HepG2 (cell line): ENCODE measurements around the gene ATP4A. TPM values are rescaled to one million over a fixed set of nuclear protein-coding genes. Genes with fewer than 3 reads are reported as not detected.

ENCODE experiments used
- ATAC-seq: fragments of 200-7000 bp; cut with Tn5 transposase; 3 replicates; pipeline ENCODE4 v1.9.1; 2020; ENCODE audit warnings: mild to moderate bottlenecking, moderate library complexity
- BruUV-seq: library from RNA; stranded (reverse); fragments of 400-500 nt; replicated peaks from 2 replicates; lab custom pipeline; 2021; lab: Mats Ljungman, UMichigan
- CTCF ChIA-PET: fragments of 300-600 bp; formaldehyde crosslinking; extraction: SDS; loops from one replicate; lab custom pipeline; 2021; ENCODE audit warnings: low total read pairs, inconsistent platforms, low intra/inter-chr PET ratio; lab: Yijun Ruan, JAX
- POLR2A ChIA-PET: fragments of 350-600 bp; sonication (Branson Sonifier 250); formaldehyde crosslinking; loops from one replicate; lab custom pipeline; 2020; ENCODE audit warnings: antibody characterized with exemption, inconsistent platforms; lab: Yijun Ruan, JAX
- DNase-seq: peaks from one replicate; pipeline ENCODE4 v3.0.0-alpha.2; 2015; ENCODE audit warnings: low spot score
- FAIRE-seq: peaks from 3 replicates; lab custom pipeline; 2011; peaks lifted over from hg19 to GRCh38; lab: Jason Lieb, UNC
- H2AFZ ChIP-seq: one replicate; pipeline ENCODE4 v1.6.1; 2011; ENCODE audit warnings: low read length, inconsistent platforms
- H3K27ac ChIP-seq: fragments of 300-600 bp; 3 replicates; pipeline ENCODE4 v1.8.0; 2011; ENCODE audit warnings: mixed run types, mild to moderate bottlenecking, mixed read lengths, low read length, inconsistent platforms; ENCODE audit not compliant: insufficient read depth; ENCODE audit errors: extremely low read length
- H3K27me3 ChIP-seq, 2 experiments: fragments of 200-600 bp in 1 of 2; 2 replicates in 1 of 2; 3 replicates in 1 of 2; pipeline versions ENCODE4 v1.6.0 to v1.8.0; 2011; ENCODE audit warnings: low read length in 2 of 2, mild to moderate bottlenecking in 2 of 2, moderate library complexity in 2 of 2, inconsistent platforms in 1 of 2; ENCODE audit not compliant: insufficient read depth in 2 of 2, control insufficient read depth in 1 of 2
- H3K36me3 ChIP-seq, 2 experiments: fragments of 200-600 bp in 1 of 2; replicated peaks in 1 of 2; 2 replicates in 1 of 2; 3 replicates in 1 of 2; pipeline versions ENCODE4 v1.5.1 to v1.8.0; 2011; ENCODE audit warnings: low read length in 2 of 2, inconsistent platforms in 1 of 2; ENCODE audit not compliant: insufficient read depth in 2 of 2, control insufficient read depth in 1 of 2
- H3K4me1 ChIP-seq: 2 replicates; pipeline ENCODE4 v1.5.1; 2012; ENCODE audit warnings: low read length, inconsistent platforms; ENCODE audit not compliant: insufficient read depth
- H3K4me2 ChIP-seq: 2 replicates; pipeline ENCODE4 v1.6.0; 2011; ENCODE audit warnings: low read depth, low read length, inconsistent platforms
- H3K4me3 ChIP-seq, 3 experiments: fragments of 200-600 bp in 1 of 3; sonication (generic), shearing (Covaris generic) in 1 of 3; replicated peaks in 1 of 3; 2 replicates each; pipeline ENCODE4 v1.5.1; 2011 to 2016; ENCODE audit warnings: low read length in 3 of 3, inconsistent platforms in 2 of 3, low read depth in 2 of 3, mild to moderate bottlenecking in 2 of 3, control low read depth in 1 of 3, mixed read lengths in 1 of 3; ENCODE audit not compliant: insufficient read depth in 1 of 3
- H3K79me2 ChIP-seq: one replicate; pipeline ENCODE4 v1.6.1; 2011; ENCODE audit warnings: low read length, inconsistent platforms; ENCODE audit not compliant: insufficient read depth
- H3K9ac ChIP-seq: 2 replicates; pipeline ENCODE4 v1.6.0; 2011; ENCODE audit warnings: mild to moderate bottlenecking, low read depth, low read length, inconsistent platforms; ENCODE audit not compliant: insufficient read depth
- H3K9me3 ChIP-seq: 2 replicates; pipeline ENCODE4 v1.5.1; 2012; ENCODE audit warnings: mild to moderate bottlenecking, low read length
- H4K20me1 ChIP-seq: 2 replicates; pipeline ENCODE4 v1.6.0; 2011; ENCODE audit warnings: inconsistent platforms, mild to moderate bottlenecking, low read length, moderate library complexity; ENCODE audit not compliant: insufficient read depth
- CCAR2 ChIP-seq: fragments of 200-400 bp; formaldehyde crosslinking; optimal IDR thresholded peaks from 2 replicates; pipeline ENCODE3; 2018; ENCODE audit warnings: low read depth, mild to moderate bottlenecking, low read length, moderate library complexity
- CEBPG ChIP-seq: IDR thresholded peaks from 2 replicates; pipeline ENCODE4 v1.6.1; 2016
- PRMT3 ChIP-seq: sonication (generic); formaldehyde crosslinking; IDR thresholded peaks from 2 replicates; pipeline ENCODE4 v1.8.1; 2022; ENCODE audit warnings: low read depth, mild to moderate bottlenecking, moderate library complexity, missing genetic modification reagents, borderline replicate concordance
- RAD51 ChIP-seq: fragments of 450-650 bp; IDR thresholded peaks from 2 replicates; pipeline ENCODE4 v1.6.1; 2016; ENCODE audit warnings: borderline replicate concordance
- SP5 ChIP-seq: IDR thresholded peaks from 2 replicates; pipeline ENCODE4 v1.6.1; 2016; ENCODE audit warnings: low read depth, borderline replicate concordance
- TEAD2 ChIP-seq: sonication (generic); formaldehyde crosslinking; IDR thresholded peaks from 2 replicates; pipeline ENCODE4 v1.9.0; 2021; ENCODE audit warnings: missing genetic modification reagents
- ZKSCAN5 ChIP-seq: sonication (generic); formaldehyde crosslinking; IDR thresholded peaks from 2 replicates; pipeline ENCODE4 v1.5.1; 2020; ENCODE audit warnings: mild to moderate bottlenecking, missing genetic modification reagents
- ZMAT3 ChIP-seq: sonication (generic); formaldehyde crosslinking; conservative IDR thresholded peaks from 2 replicates; pipeline ENCODE4 v1.7.0; 2021; ENCODE audit warnings: missing genetic modification reagents
- ZNF10 ChIP-seq: sonication (generic); formaldehyde crosslinking; IDR thresholded peaks from 2 replicates; pipeline ENCODE4 v1.4.0; 2020; ENCODE audit warnings: mild to moderate bottlenecking, low read depth, missing genetic modification reagents, borderline replicate concordance
- ZNF276 ChIP-seq: sonication (generic); formaldehyde crosslinking; IDR thresholded peaks from 2 replicates; pipeline ENCODE4 v1.4.0; 2020; ENCODE audit warnings: mild to moderate bottlenecking, low read depth, missing genetic modification reagents
- ZNF687 ChIP-seq: sonication (generic); formaldehyde crosslinking; IDR thresholded peaks from 2 replicates; pipeline ENCODE4 v1.5.1; 2020; ENCODE audit warnings: mild to moderate bottlenecking, missing genetic modification reagents, moderate library complexity
- WGBS: methylation state at CpG from one replicate; pipeline ENCODE4 v1.1.6; 2017; ENCODE audit warnings: low lambda C conversion rate; 5-methylcytosine and 5-hydroxymethylcytosine counted together
- in situ Hi-C: cut with HindIII; loops from 2 replicates; pipeline ENCODE4 v1.10.0; 2017; ENCODE audit warnings: low pct_unique_long_range_greater_than_20kb; ENCODE audit not compliant: extremely low pct_ligation_motif_present
- intact Hi-C: fragments of 100-400 bp; cut with micrococcal nuclease; formaldehyde crosslinking; loops from one replicate; pipeline ENCODE4 v1.10.0; 2022; ENCODE audit not compliant: unreplicated experiment
- polyA plus RNA-seq, 8 experiments: library from polyadenylated mRNA; depleted of rRNA in 3 of 8; stranded (reverse) in 7 of 8; unstranded in 1 of 8; fragments of >200 nt; fragmentation: Illumina TruSeq in 4 of 8; extraction: Trizol in 4 of 8; gene quantifications; 2 replicates each; pipeline versions ENCODE4 v1.2.1 to v1.2.3, GENCODE V29; 2011 to 2016; ENCODE audit warnings: low read depth in 4 of 8, missing spikeins in 1 of 8, mixed read lengths in 1 of 8; ENCODE audit not compliant: insufficient read depth in 1 of 8
- total RNA-seq, 5 experiments: library from RNA; depleted of rRNA; stranded (reverse); fragments of >200 nt; fragmentation: Illumina TruSeq; extraction: Trizol; gene quantifications; 2 replicates each; pipeline ENCODE4 v1.2.3, GENCODE V29; 2016; ENCODE audit warnings: low read depth in 1 of 5
- TF ChIP-seq, protein P1 (sequence below): sonication (generic); formaldehyde crosslinking; conservative IDR thresholded peaks from 2 replicates; pipeline ENCODE4 v1.4.0; 2020; ENCODE audit warnings: missing genetic modification reagents

Gene ATP4A
- total and polyA plus RNA-seq, 2 of the 13 experiments (the other 11 are each of a cell fraction or from before 2014, with no cell fraction given), result 0.08 to 0.11 TPM

DNA sequence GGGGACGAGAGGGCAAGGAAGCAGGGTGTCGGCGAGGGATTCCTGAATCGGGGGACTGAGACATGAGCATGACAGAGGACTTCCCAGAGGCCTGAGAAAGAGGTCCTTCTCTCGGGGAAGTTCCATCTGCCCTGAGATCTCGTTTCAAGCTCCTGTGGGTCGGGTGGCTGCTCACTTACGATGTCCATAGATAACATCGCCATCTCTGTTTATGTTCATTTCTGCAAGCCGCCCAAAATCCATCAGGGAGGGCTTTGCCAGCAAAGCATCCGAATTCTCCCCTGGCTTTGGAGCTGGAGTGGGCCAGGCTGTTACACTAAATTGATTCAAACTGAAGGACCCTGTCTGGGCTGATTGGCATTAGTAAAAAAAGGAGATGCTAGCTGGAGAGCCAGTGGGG is 55.9 kb downstream of the ATP4A start (continued):
- TF ChIP-seq CCAR2 (no peak), PRMT3 (CRISPR knock-in tag) (no peak), TEAD2 (CRISPR knock-in tag) (no peak), RAD51 (no peak), ZNF10 (no peak), ZNF276 (CRISPR knock-in tag) (no peak), SP5 (no peak)
- TF ChIP-seq, protein P1, sequence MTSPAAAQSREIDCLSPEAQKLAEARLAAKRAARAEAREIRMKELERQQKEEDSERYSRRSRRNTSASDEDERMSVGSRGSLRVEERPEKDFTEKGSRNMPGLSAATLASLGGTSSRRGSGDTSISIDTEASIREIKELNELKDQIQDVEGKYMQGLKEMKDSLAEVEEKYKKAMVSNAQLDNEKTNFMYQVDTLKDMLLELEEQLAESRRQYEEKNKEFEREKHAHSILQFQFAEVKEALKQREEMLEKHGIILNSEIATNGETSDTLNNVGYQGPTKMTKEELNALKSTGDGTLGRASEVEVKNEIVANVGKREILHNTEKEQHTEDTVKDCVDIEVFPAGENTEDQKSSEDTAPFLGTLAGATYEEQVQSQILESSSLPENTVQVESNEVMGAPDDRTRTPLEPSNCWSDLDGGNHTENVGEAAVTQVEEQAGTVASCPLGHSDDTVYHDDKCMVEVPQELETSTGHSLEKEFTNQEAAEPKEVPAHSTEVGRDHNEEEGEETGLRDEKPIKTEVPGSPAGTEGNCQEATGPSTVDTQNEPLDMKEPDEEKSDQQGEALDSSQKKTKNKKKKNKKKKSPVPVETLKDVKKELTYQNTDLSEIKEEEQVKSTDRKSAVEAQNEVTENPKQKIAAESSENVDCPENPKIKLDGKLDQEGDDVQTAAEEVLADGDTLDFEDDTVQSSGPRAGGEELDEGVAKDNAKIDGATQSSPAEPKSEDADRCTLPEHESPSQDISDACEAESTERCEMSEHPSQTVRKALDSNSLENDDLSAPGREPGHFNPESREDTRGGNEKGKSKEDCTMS (CRISPR knock-in tag), result no peak

- BruUV-seq, result no TSS peak
- TF ChIP-seq CEBPG (CRISPR knock-in tag), result peak; percentile 60
- no peak for TF ChIP-seq ZMAT3 (CRISPR knock-in tag)
- TF ChIP-seq ZKSCAN5 (CRISPR knock-in tag), result peak; percentile 89
- peak; percentile 24; the same call in 1 of the 2 replicates for TF ChIP-seq ZNF687 (CRISPR knock-in tag)
- CTCF ChIA-PET, result no interaction called here
These were observed 57.4 kb downstream of the ATP4A start for GRCh38 chr19:35506011-35506410.

More at GRCh38 chr19:35506011-35506410, 57.4 kb downstream of the ATP4A start:
- Histone ChIP-seq H3K4me1 (peaks cover 37% of the 10 kb centered on the region), H3K9me3 (no peaks in the 10 kb centered on the region), H3K36me3 (peaks cover 3 to 5% of the 10 kb centered on the region in 2 experiments; a peak in 3 of 5 replicates), H3K4me2 (0 out of 2 replicates have a peak overlapping the region, but pooled peaks have one; percentile 8), H3K27ac (no peak overlapping the region), H4K20me1 (no peaks in the 10 kb centered on the region), H3K27me3 (peaks cover 0 to under 1% of the 10 kb centered on the region in 2 experiments; a peak in 1 of 5 replicates), H3K79me2 (no peaks in the 10 kb centered on the region), H2AFZ (no peak overlapping the region), H3K4me3 (no peak overlapping the region), H3K9ac (no peak overlapping the region)
- intact Hi-C loops, result no loop called here
- WGBS, result 42% methylated on average over 7 of the region's 7 CpGs
- DNase-seq, result no peak
- in situ Hi-C loops, result no loop called here
- FAIRE-seq, result no peak
- no peak for ATAC-seq
- POLR2A ChIA-PET, result no interaction called here
